ENCODE data around the gene SORT1. TPM values are rescaled to one million over a fixed set of nuclear protein-coding genes. Genes with fewer than 3 reads are reported as not detected.
"Not testable (repeated sequence)": the region's sequence is repeated elsewhere in the genome, so short reads cannot be mapped to it uniquely, and the experiment has no call there.

The SORT1 gene
- total RNA-seq, 2 donors from 2014 or later: 225 to 231 TPM

GRCh38 chr1:109292364-109292763, 105.4 kb downstream of the SORT1 start:
- Histone ChIP-seq H3K4me1 (ENCODE audit: control insufficient read depth in 1 of 2, low read depth in 2 of 2) (no peaks in the 10 kb centered on the region), H3K9me3 (no peaks in the 10 kb centered on the region), H3K36me3 (no peaks in the 10 kb centered on the region), H3K27me3 (replicated peaks; ENCODE audit: insufficient read depth) (no peaks in the 10 kb centered on the region), H3K4me3 (no peak overlapping the region), H3K27ac (no peak overlapping the region)
- TF ChIP-seq CTCF (IDR thresholded peaks at IDR 0.05): no peak
- DNase-seq (ENCODE audit: low spot score) (no peak), ATAC-seq (ENCODE audit: insufficient number of reproducible peaks, low FRiP score, low read depth) (no peak)

- Histone ChIP-seq H3K27me3 (replicated peaks; ENCODE audit: insufficient read depth) (no peaks in the 10 kb centered on the region), H3K4me3 (no peak overlapping the region), H3K27ac (no peak overlapping the region), H3K4me1 (ENCODE audit: control insufficient read depth in 1 of 2, low read depth in 2 of 2) (no peaks in the 10 kb centered on the region), H3K36me3 (no peaks in the 10 kb centered on the region), H3K9me3 (no peaks in the 10 kb centered on the region)
- no peak for TF ChIP-seq CTCF (IDR thresholded peaks at IDR 0.05)
- ATAC-seq (ENCODE audit: insufficient number of reproducible peaks, low FRiP score, low read depth): no peak
- no peak for DNase-seq (ENCODE audit: low spot score)
These were observed 106.7 kb downstream of the SORT1 start for GRCh38 chr1:109290998-109291397.

GRCh38 chr1:109290137-109290536, 107.6 kb downstream of the SORT1 start:
- Histone ChIP-seq H3K4me1 (ENCODE audit: control insufficient read depth in 1 of 2, low read depth in 2 of 2) (no peaks in the 10 kb centered on the region), H3K27ac (no peak overlapping the region), H3K9me3 (no peaks in the 10 kb centered on the region), H3K4me3 (no peak overlapping the region), H3K27me3 (replicated peaks; ENCODE audit: insufficient read depth) (no peaks in the 10 kb centered on the region), H3K36me3 (no peaks in the 10 kb centered on the region)
- DNase-seq (ENCODE audit: low spot score) (no peak), ATAC-seq (ENCODE audit: insufficient number of reproducible peaks, low FRiP score, low read depth) (no peak)
- TF ChIP-seq CTCF (IDR thresholded peaks at IDR 0.05): no peak

GRCh38 chr1:109286762-109287161, 111.0 kb downstream of the SORT1 start:
- not testable (repeated sequence) for ATAC-seq (ENCODE audit: insufficient number of reproducible peaks, low FRiP score, low read depth); H3K4me3 ChIP-seq; H3K9me3 ChIP-seq; DNase-seq (ENCODE audit: low spot score); H3K27ac ChIP-seq; H3K36me3 ChIP-seq; H3K27me3 ChIP-seq (replicated peaks; ENCODE audit: insufficient read depth)
- H3K4me1 ChIP-seq (ENCODE audit: control insufficient read depth in 1 of 2, low read depth in 2 of 2): peaks cover 9 to 20% of the 10 kb centered on the region in 2 donors

- peak overlapping the region; percentile 84 to 93 for H3K27ac ChIP-seq
- no peak for TF ChIP-seq CTCF (IDR thresholded peaks at IDR 0.05)
- H3K27me3 ChIP-seq (replicated peaks; ENCODE audit: insufficient read depth): no peaks in the 10 kb centered on the region
- ATAC-seq (ENCODE audit: insufficient number of reproducible peaks, low FRiP score, low read depth) (no peak), DNase-seq (ENCODE audit: low spot score) (no peak)
- H3K4me1 ChIP-seq (ENCODE audit: control insufficient read depth in 1 of 2, low read depth in 2 of 2): peaks cover 12 to 25% of the 10 kb centered on the region in 2 donors
- H3K36me3 ChIP-seq: no peaks in the 10 kb centered on the region
- no peaks in the 10 kb centered on the region for H3K9me3 ChIP-seq
- peak overlapping the region; percentile 80 for H3K4me3 ChIP-seq
These were observed 113.7 kb downstream of the SORT1 start for GRCh38 chr1:109283748-109284600.

Measured in thoracic aorta (tissue), 2 donors.